ENCODE data around the gene INO80. TPM values are rescaled to one million over a fixed set of nuclear protein-coding genes. Genes with fewer than 3 reads are reported as not detected.

The INO80 gene
- polyA plus RNA-seq, 1 experiment: 5.3 TPM

DNA sequence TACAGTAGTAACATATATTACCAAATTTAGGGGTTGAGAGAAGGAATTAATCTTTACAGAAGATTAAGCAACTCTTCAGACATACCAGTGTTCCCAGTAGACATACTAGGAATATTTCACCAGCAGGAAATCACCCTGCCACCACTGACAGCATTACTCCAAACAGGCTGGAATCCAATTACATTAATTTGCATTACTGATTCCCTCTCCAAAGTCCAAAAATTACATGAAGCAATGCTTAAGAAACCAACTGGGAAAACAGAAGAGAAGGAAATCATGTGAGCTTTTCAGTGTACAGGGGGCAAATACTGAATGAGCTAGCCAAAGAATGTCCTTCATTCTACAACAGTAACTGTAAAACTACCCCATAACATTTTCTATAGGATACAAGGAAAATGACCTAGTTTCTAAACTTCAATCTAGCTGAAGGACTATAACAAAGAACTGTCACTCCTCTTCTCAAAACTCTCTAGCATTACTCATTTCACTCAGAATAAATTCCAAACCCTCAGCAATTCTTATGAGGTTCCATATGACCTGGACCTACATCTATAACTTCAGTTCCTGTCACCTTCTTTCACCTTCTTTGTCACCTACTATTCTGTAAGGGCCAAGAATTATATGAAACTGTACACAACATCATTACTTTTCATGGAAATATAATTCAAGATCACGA lies 72.7 kb downstream of the INO80 start:
- POLR2A ChIA-PET: interaction anchor here (1.8 kb wide), 1 partner anchor 19 kb away, joined by 4 read pairs; no protein-coding TSS in a partner anchor
- CTCF ChIA-PET: interaction anchor here (0.8 to 1.5 kb wide), 2 partner anchors 102 to 139 kb away, joined by 3 to 4 read pairs; no protein-coding TSS in a partner anchor
- DNase-seq (ENCODE audit: low read depth, low spot score): peak; percentile 15
- Histone ChIP-seq H3K27ac (ENCODE audit: low read depth, low read length) (no peak overlapping the region), H3K4me3 (ENCODE audit: low read depth, low read length) (no peak overlapping the region), H3K27me3 (ENCODE audit: control insufficient read depth, insufficient read depth, low read length) (no peaks in the 10 kb centered on the region), H3K9me3 (ENCODE audit: control insufficient read depth, insufficient read depth, low read length) (no peaks in the 10 kb centered on the region)
- TF ChIP-seq, protein P1, sequence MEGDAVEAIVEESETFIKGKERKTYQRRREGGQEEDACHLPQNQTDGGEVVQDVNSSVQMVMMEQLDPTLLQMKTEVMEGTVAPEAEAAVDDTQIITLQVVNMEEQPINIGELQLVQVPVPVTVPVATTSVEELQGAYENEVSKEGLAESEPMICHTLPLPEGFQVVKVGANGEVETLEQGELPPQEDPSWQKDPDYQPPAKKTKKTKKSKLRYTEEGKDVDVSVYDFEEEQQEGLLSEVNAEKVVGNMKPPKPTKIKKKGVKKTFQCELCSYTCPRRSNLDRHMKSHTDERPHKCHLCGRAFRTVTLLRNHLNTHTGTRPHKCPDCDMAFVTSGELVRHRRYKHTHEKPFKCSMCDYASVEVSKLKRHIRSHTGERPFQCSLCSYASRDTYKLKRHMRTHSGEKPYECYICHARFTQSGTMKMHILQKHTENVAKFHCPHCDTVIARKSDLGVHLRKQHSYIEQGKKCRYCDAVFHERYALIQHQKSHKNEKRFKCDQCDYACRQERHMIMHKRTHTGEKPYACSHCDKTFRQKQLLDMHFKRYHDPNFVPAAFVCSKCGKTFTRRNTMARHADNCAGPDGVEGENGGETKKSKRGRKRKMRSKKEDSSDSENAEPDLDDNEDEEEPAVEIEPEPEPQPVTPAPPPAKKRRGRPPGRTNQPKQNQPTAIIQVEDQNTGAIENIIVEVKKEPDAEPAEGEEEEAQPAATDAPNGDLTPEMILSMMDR (IDR thresholded peaks at IDR 0.05; ENCODE audit: low read depth, low read length): no peak

GRCh38 chr15:41042851-41043250 lies 73.2 kb downstream of the INO80 start:
- H3K27me3 ChIP-seq (ENCODE audit: control insufficient read depth, insufficient read depth, low read length): no peaks in the 10 kb centered on the region
- no peak overlapping the region for H3K4me3 ChIP-seq (ENCODE audit: low read depth, low read length)
- no peak overlapping the region for H3K27ac ChIP-seq (ENCODE audit: low read depth, low read length)
- TF ChIP-seq, protein P1 (IDR thresholded peaks at IDR 0.05; ENCODE audit: low read depth, low read length): no peak
- H3K9me3 ChIP-seq (ENCODE audit: control insufficient read depth, insufficient read depth, low read length): no peaks in the 10 kb centered on the region
- CTCF ChIA-PET: interaction anchor here (0.6 to 1.0 kb wide), 2 partner anchors 85 to 101 kb away, joined by 3 to 5 read pairs; no protein-coding TSS in a partner anchor
- POLR2A ChIA-PET: interaction anchor here (1.8 kb wide), 1 partner anchor 18 kb away, joined by 4 read pairs; no protein-coding TSS in a partner anchor
- DNase-seq (ENCODE audit: low read depth, low spot score): no peak

- H3K4me3 ChIP-seq (ENCODE audit: low read depth, low read length): no peak overlapping the region
- TF ChIP-seq, protein P1 (IDR thresholded peaks at IDR 0.05; ENCODE audit: low read depth, low read length): no peak
- no peaks in the 10 kb centered on the region for H3K27me3 ChIP-seq (ENCODE audit: control insufficient read depth, insufficient read depth, low read length)
- ChIA-PET POLR2A (no interaction called here), CTCF (no interaction called here)
- no peak for DNase-seq (ENCODE audit: low read depth, low spot score)
- H3K9me3 ChIP-seq (ENCODE audit: control insufficient read depth, insufficient read depth, low read length): no peaks in the 10 kb centered on the region
- H3K27ac ChIP-seq (ENCODE audit: low read depth, low read length): no peak overlapping the region
Observed at GRCh38 chr15:41039121-41039520, 77.0 kb downstream of the INO80 start.

- no peaks in the 10 kb centered on the region for H3K27me3 ChIP-seq (ENCODE audit: control insufficient read depth, insufficient read depth, low read length)
- H3K9me3 ChIP-seq (ENCODE audit: control insufficient read depth, insufficient read depth, low read length): no peaks in the 10 kb centered on the region
- POLR2A ChIA-PET: interaction anchor here (0.6 to 1.0 kb wide), 2 partner anchors 79 to 183 kb away, joined by 3 to 4 read pairs; partner anchors contain the start of gene CHAC1
- DNase-seq (ENCODE audit: low read depth, low spot score): no peak
- H3K27ac ChIP-seq (ENCODE audit: low read depth, low read length): no peak overlapping the region
- CTCF ChIA-PET: interaction anchor here (0.6 kb wide), 2 partner anchors 12 to 130 kb away, joined by 3 to 4 read pairs; no protein-coding TSS in a partner anchor
- TF ChIP-seq, protein P1 (IDR thresholded peaks at IDR 0.05; ENCODE audit: low read depth, low read length): no peak
- H3K4me3 ChIP-seq (ENCODE audit: low read depth, low read length): no peak overlapping the region
Observed at GRCh38 chr15:41032079-41032328, 84.1 kb downstream of the INO80 start.

Data from AG04450 (cell line).